Large intestine (tissue), 3 donors: ENCODE results near the gene SLC51A. TPM values are rescaled to one million over a fixed set of nuclear protein-coding genes. Genes with fewer than 3 reads are reported as not detected.

Experiments used
- DNase-seq, 2 donors: peaks; one replicate each; pipeline versions ENCODE4 v3.0.0 to v3.0.0-alpha.2; 2013
- H3K27ac ChIP-seq: one replicate; pipeline ENCODE4 v1.5.1; 2013; ENCODE audit warnings: low read length
- H3K27me3 ChIP-seq: 2 replicates; pipeline ENCODE4 v1.6.1; 2013; ENCODE audit warnings: low read length; ENCODE audit not compliant: control insufficient read depth, insufficient read depth
- H3K36me3 ChIP-seq: 2 replicates; pipeline ENCODE4 v1.6.1; 2013; ENCODE audit warnings: low read length; ENCODE audit not compliant: control insufficient read depth, insufficient read depth
- H3K4me1 ChIP-seq: one replicate; pipeline ENCODE4 v1.6.1; 2013; ENCODE audit warnings: low read length; ENCODE audit not compliant: control insufficient read depth, insufficient read depth
- H3K4me3 ChIP-seq: one replicate; pipeline ENCODE4 v1.5.1; 2013; ENCODE audit warnings: low read length
- H3K9me3 ChIP-seq: one replicate; pipeline ENCODE4 v1.6.1; 2013; ENCODE audit warnings: mild to moderate bottlenecking, low read depth, low read length, moderate library complexity; ENCODE audit not compliant: control insufficient read depth
- WGBS: methylation state at CpG from one replicate; pipeline ENCODE4 v1.1.5; 2013; ENCODE audit warnings: low lambda C conversion rate; ENCODE audit not compliant: insufficient coverage; 5-methylcytosine and 5-hydroxymethylcytosine counted together
- polyA plus RNA-seq: library from polyadenylated mRNA; unstranded; fragments of 120-200 nt; gene quantifications from one replicate; pipeline ENCODE4 v1.2.1, GENCODE V29; 2013

Gene SLC51A
- polyA plus RNA-seq, 1 donor = 29.6 TPM

- Histone ChIP-seq H3K27ac (no peak overlapping the region), H3K27me3 (no peaks in the 10 kb centered on the region), H3K9me3 (no peaks in the 10 kb centered on the region), H3K4me1 (no peaks in the 10 kb centered on the region), H3K36me3 (no peaks in the 10 kb centered on the region), H3K4me3 (no peak overlapping the region)
- DNase-seq = no peak
- no CpG with 5 or more reads among the region's 10 CpGs for WGBS
Measured at GRCh38 chr3:196225086-196225485, 8.8 kb downstream of the SLC51A start.

DNA sequence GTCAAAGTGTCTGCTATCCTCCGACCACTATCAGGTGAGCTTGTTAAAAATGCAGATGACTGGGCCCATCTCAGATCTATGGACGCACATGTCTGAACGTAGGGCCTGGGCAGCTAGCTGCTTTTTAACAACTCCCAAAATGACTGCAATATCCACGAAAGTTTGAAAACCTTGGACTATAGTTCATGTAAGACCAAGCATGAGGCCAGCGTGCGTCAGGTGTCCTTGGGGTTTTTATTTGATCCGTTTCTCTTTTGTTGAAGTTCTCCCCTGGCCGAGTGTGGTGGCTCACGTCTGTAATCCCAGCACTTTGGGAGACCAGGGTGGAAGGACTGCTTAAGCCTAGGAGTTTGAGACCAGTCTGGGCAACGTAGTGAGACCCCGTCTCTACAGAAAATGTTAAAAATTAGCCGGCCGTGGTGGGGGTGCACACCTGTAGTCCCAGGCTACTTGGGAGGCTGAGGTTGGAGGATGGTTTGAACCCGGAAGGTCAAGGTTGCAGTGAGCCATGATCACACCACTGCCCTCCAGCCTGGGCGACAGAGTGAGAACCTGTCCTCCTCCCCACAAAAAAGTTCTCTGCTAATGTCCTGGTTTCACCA is 9.5 kb downstream of the SLC51A start:
- Histone ChIP-seq H3K4me3 (no peak overlapping the region), H3K36me3 (no peaks in the 10 kb centered on the region), H3K27ac (no peak overlapping the region), H3K9me3 (no peaks in the 10 kb centered on the region), H3K4me1 (no peaks in the 10 kb centered on the region), H3K27me3 (no peaks in the 10 kb centered on the region)
- no peak for DNase-seq
- no CpG with 5 or more reads among the region's 15 CpGs for WGBS

DNA sequence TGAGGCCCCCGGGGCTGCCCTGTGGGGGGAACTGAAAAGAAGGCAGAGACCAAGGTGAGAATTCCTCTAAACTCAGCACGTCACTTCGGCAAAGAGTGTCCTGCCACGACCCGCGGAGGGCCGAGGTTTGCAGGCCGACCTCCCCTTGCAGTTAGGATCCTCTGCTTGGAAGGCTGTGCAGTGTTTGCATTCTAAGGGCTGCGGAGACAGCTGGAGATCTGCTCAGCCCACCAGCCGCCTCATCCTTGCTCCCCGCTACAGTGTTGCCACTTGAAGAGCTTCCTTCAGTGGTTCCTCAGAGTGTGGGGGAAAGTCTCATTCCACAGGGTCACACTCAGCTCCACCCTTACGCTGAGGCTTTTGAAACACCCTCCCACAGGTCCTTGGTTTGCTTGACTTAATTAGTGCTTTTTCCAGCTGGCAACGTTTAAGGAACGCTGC is 10.8 kb downstream of the SLC51A start:
- DNase-seq = no peak
- no peaks in the 10 kb centered on the region for H3K4me1 ChIP-seq
- H3K36me3 ChIP-seq = peaks cover 6% of the 10 kb centered on the region
- no peaks in the 10 kb centered on the region for H3K27me3 ChIP-seq
- 67% methylated on average over 2 of the region's 14 CpGs for WGBS
- H3K4me3 ChIP-seq = no peak overlapping the region
- H3K27ac ChIP-seq = no peak overlapping the region
- H3K9me3 ChIP-seq = no peaks in the 10 kb centered on the region

DNA sequence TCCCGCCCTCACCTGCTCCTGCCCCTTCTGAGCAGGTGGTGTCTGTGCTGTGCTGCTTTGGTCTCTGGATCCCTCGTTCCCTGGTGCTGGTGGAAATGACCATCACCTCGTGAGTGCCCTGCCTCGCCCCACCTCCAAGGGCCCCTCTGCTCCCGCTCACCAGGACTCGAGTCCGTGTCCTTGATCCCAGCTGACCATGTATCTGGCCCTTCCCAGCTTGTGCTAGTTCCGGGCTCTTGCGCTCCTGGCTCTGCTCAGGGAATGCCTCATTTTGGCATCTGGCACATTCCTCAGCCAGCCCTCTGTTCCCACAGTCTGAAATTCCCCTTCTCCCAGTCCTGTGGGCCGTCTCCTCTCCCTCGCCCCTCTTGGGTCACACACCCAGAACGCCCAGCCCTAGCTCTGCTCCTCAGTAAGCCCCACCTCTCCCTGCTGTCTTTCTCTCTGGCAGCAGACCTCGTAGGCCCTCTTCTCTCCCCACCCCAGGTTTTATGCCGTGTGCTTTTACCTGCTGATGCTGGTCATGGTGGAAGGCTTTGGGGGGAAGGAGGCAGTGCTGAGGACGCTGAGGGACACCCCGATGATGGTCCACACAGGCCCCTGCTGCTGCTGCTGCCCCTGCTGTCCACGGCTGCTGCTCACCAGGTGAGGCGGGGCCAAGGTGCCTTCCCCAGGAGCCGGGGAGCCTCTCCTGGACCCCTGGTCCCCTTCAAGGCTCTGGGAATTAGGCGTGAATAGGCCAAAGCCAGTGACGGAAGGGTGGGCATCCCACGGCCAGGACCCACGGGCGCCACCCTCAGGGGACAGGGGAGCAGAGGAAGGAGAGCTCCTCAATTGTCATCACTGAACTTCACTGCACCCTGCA is 11.5 kb downstream of the SLC51A start:
- H3K27ac ChIP-seq = no peak overlapping the region
- DNase-seq = no peak
- peaks cover 6% of the 10 kb centered on the region for H3K36me3 ChIP-seq
- H3K27me3 ChIP-seq = no peaks in the 10 kb centered on the region
- H3K4me1 ChIP-seq = no peaks in the 10 kb centered on the region
- no CpG with 5 or more reads among the region's 24 CpGs for WGBS
- no peak overlapping the region for H3K4me3 ChIP-seq
- H3K9me3 ChIP-seq = no peaks in the 10 kb centered on the region

- H3K4me1 ChIP-seq = no peaks in the 10 kb centered on the region
- no CpG with 5 or more reads among the region's 12 CpGs for WGBS
- no peaks in the 10 kb centered on the region for H3K9me3 ChIP-seq
Measured at GRCh38 chr3:196232154-196232881, 16.0 kb downstream of the SLC51A start.

DNA sequence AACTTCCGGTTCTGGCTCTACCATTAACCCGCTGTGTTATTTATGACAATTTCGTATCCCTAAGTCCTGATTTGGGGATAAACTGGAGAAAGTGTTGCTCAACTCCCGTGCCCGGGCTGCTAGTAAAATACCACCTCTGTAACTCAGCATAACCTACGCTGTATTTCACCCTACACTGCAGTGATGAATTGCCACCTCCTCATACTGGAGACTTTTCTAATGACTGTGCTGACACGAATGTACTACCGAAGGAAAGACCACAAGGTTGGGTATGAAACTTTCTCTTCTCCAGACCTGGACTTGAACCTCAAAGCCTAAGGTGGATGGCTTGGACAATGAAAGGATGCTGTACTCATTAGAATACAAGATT is 16.5 kb downstream of the SLC51A start:
- no peak for DNase-seq
- Histone ChIP-seq H3K4me1 (no peaks in the 10 kb centered on the region), H3K9me3 (no peaks in the 10 kb centered on the region), H3K27me3 (no peaks in the 10 kb centered on the region), H3K27ac (no peak overlapping the region), H3K36me3 (peaks cover 32% of the 10 kb centered on the region), H3K4me3 (no peak overlapping the region)
- WGBS = 100% methylated on average over 1 of the region's 8 CpGs

More at GRCh38 chr3:196232154-196232881, 16.0 kb downstream of the SLC51A start:
- no peak overlapping the region for H3K4me3 ChIP-seq
- H3K36me3 ChIP-seq = peaks cover 26% of the 10 kb centered on the region
- DNase-seq = no peak
- H3K27me3 ChIP-seq = no peaks in the 10 kb centered on the region
- H3K27ac ChIP-seq = no peak overlapping the region

DNA sequence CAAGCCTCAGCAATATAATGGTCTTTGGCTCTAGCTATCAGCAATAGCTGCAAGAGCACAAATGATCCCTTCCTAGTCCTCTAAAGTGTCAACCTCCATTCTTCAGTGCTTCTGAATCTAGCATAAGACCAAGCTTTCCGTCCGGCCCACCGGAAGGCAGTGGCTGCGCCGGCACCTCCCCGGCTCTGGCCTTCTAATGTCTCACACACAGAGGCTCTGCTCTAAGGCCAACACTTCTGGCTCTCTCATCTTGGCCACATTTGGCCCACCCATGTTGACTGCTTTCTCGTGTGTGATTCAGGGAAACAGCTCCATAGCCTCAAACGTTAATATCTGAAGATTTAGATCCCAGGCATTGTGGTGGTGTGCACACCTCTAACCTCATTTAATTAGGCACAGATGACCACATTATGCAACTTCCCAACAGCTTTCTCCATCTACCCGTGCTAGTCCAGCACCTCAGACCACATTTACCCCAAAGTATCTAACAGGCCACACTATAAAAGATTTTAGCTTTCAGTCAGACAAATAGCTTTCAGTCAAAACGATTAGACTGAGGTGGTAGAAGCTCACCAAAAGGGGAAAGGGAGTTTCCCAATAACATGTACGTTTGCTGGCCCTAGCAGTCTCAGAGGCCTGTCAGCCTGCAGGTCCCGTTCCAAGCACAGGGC is 19.3 kb downstream of the SLC51A start:
- H3K4me3 ChIP-seq = no peak overlapping the region
- no peak overlapping the region for H3K27ac ChIP-seq
- H3K27me3 ChIP-seq = no peaks in the 10 kb centered on the region
- no CpG with 5 or more reads among the region's 12 CpGs for WGBS
- H3K4me1 ChIP-seq = no peaks in the 10 kb centered on the region
- no peak for DNase-seq
- H3K36me3 ChIP-seq = peaks cover 52% of the 10 kb centered on the region
- no peaks in the 10 kb centered on the region for H3K9me3 ChIP-seq

GRCh38 chr3:196236223-196236622 is 19.9 kb downstream of the SLC51A start:
- no peak overlapping the region for H3K27ac ChIP-seq
- no peak overlapping the region for H3K4me3 ChIP-seq
- H3K36me3 ChIP-seq = peaks cover 54% of the 10 kb centered on the region
- H3K4me1 ChIP-seq = no peaks in the 10 kb centered on the region
- DNase-seq = no peak
- WGBS = 93% methylated on average over 2 of the region's 8 CpGs
- no peaks in the 10 kb centered on the region for H3K27me3 ChIP-seq
- no peaks in the 10 kb centered on the region for H3K9me3 ChIP-seq

DNA sequence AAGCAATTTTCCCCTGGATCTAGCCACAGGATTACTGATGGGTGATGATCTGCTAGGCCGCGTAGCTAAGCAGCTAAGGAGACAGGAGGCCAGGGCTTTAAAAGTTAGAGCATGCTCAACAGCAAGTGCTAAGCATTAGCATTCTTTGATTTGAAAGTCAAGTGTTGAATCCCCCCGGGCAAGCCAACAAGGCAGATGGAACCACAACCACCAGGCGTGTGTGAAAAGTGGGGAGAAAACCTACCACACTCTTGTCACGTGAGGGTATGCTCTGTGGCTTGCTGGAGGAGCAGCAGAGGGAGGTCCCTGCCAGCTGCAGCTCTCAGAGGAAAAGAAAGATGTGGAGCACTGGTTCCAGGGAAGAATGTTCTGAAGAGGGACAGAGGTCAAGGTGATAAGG is 20.9 kb downstream of the SLC51A start:
- no peak overlapping the region for H3K4me3 ChIP-seq
- no CpG with 5 or more reads among the region's 5 CpGs for WGBS
- H3K36me3 ChIP-seq = peaks cover 58% of the 10 kb centered on the region
- H3K27me3 ChIP-seq = no peaks in the 10 kb centered on the region
- H3K27ac ChIP-seq = no peak overlapping the region
- H3K9me3 ChIP-seq = no peaks in the 10 kb centered on the region
- H3K4me1 ChIP-seq = no peaks in the 10 kb centered on the region
- no peak for DNase-seq
